Activated CD4-positive, alpha-beta T cell treated with anti-CD3 and anti-CD28 coated beads for 4 hours (primary cell): Measurements from ENCODE around the gene PTPRD.
"Not testable (repeated sequence)": the region's sequence is repeated elsewhere in the genome, so short reads cannot be mapped to it uniquely, and the experiment has no call there.

Experiments
- DNase-seq, 2 donors: peaks; one replicate each; pipeline ENCODE4 v3.0.0-alpha.2; 2020

PTPRD gene

DNA sequence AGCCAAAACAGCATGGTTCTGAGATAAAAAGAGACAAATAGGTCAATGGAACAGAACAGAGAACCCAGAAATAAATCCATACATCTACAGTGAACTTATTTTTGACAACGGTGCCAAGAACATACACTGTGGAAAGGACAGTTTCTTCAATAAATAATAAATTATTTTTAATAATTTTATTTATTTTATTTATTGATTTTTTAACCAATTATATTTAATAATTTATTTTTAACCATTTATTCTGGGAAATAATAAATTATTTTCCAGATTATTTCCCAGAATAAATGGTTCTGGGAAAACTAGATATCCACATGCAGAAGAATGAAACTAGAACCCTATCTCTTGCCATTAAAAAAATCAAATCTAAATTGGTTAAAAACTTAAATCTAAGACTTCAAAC is 1669.4 kb downstream of the PTPRD start:
- no peak for DNase-seq

DNA sequence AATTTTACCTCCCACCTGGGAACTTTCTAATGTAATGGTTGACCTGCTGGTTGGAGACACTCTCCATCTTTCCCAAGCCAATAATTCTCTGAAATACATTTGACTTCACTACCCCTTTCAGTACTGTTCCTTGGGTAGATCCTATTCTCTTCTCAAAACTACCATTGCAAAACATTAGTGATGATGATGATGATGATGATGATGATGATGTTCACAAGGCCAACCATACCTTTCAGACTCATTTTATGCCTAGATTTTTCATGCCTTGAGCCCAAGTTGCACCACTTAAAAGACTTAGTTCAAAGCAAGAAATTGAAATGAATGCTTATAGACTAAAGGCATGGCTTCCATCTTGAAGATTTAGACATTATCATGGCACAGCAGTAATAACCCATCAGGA is 1672.2 kb downstream of the PTPRD start:
- DNase-seq: no peak

DNA sequence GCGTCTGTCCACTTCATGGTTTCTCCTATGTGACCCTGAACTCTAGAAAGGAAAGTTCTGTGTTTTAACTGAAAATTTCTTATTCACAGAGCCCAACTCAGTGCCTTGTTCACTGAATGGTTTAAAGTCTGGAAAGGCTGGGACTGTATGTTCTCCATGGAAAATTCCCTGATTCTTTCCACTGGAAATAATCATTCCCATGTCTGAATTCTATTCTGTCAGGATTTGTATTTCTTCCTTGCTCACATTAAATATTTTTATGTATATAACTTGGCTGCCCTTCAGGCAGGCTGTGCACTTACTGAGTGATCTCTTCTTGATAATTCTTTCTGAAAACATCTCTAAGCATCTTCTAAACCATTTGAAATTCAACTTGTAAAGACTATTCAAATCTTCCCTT is 1686.3 kb downstream of the PTPRD start:
- no peak for DNase-seq

GRCh38 chr9:8924562-8924961 is 1688.2 kb downstream of the PTPRD start:
- DNase-seq: no peak

GRCh38 chr9:8920478-8921183 is 1692.2 kb downstream of the PTPRD start:
- DNase-seq: not testable (repeated sequence)

- no peak for DNase-seq
Measured at GRCh38 chr9:8917956-8918739, 1694.7 kb downstream of the PTPRD start.

GRCh38 chr9:8916771-8917170 is 1696.0 kb downstream of the PTPRD start:
- no peak for DNase-seq

GRCh38 chr9:8907868-8908267 is 1704.9 kb downstream of the PTPRD start:
- DNase-seq: no peak

GRCh38 chr9:8905731-8906130 is 1707.1 kb downstream of the PTPRD start:
- no peak for DNase-seq

DNA sequence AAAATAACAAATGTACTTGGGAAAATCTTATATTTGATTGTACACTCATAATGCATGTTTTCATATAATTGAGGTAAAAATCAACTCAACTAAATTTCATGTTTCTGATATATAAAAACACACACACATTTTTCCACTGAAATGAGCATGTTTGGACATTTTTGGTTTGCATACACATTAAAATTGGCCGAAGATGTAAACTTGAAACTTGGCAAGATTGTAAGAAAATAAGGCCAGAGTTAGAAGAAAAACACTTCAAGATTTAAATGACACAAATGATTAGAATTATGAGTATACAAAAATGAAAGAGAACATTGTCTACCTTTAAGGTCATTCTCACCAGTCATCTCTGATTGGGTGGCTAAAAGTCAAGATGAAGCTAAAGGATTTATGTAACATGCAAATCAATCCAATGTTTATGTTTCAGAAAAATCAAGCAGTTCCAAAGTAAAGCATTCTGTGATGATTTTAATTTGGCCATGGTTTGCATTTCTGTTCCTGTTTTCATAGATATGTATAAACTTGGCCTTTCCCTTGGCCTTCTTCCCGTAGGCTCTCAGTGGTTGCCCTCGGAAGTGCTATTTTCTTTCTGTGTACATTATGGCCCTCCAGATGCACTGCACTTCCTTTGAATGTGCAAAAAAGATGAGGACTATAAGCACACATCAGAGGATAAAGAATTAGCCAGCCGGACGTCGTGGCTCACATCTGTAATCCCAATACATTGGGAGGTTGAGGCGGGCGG is 1707.9 kb downstream of the PTPRD start:
- DNase-seq: no peak

GRCh38 chr9:8903077-8903476 is 1709.7 kb downstream of the PTPRD start:
- DNase-seq: no peak

GRCh38 chr9:8901146-8901545 is 1711.7 kb downstream of the PTPRD start:
- DNase-seq: no peak

DNA sequence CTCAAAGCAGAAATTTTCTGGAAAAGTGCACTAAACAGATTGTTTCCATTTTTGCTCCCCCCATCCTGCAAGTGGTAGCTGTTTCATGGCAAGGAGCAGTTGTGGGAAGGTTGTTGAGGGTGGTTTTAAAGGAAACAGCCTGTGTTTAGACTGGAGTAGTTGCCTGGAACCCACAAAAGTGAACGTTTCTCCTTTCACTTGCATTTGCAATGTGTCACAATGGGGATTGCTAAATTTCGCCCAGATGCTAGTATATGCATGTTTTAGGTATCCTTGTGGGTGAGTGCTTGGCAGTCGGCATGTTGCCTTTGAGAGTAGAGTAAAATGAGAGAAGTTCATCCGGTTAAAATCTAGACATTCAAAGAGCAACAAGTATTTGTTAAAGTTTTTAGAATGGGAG is 1713.3 kb downstream of the PTPRD start:
- DNase-seq: no peak

DNA sequence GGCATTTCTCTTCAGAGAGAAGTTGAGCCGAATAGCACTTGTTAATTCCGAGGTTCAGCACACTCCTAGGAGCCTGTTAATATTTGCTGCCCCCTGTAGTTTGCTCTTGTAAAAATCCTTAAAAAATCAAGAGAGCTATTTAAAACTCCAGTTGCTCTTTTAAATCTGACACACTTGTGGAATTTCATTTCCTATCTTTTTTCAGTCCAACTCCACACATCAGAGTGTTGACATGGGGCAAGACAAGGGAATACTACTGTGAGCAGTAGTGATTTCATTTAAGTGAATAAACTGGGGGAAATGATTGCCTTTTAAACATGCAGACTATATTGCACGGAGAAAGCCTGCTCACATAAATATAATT is 1717.0 kb downstream of the PTPRD start:
- DNase-seq: no peak

- DNase-seq: no peak
Measured at GRCh38 chr9:8895106-8895860, 1717.5 kb downstream of the PTPRD start.

DNA sequence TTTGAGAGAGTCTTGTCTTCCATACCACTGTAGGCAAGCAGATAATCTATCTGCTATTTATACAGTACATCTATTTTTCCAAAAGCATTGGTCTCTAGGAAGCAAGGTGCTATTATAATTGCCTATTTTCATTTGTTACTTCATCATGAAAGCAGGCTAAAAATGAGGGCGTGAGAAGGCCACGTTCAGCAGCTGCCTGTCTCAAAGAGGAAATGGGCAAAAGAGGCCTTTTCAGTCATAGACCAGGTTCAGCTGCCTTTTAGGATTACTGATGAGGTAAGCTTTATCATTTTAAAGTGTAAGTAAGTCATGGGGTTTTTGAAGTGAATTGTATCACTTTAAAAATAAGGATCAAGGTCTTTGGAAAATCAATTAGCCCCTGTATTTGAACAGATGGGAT is 1722.1 kb downstream of the PTPRD start:
- DNase-seq: no peak

- no peak for DNase-seq
Measured at GRCh38 chr9:8889100-8889499, 1723.7 kb downstream of the PTPRD start.

DNA sequence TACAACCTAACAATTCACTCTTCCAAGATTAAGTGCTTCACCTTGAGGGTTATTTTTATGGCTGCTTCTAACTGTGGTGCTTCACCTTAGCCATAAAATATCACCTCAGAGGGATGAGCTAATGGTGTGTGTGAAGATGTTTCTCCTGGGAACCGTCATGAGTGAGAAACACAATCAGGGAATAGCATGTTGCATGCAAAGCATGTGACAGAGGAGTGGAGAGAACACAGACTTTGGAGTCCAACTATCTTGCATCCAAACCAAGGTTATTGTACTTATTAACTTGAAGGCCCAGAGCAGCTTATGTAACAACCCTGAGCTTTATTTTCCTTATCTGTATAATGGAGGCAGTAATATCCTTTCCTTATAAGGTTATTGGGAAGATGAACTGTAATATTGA is 1724.2 kb downstream of the PTPRD start:
- no peak for DNase-seq

DNA sequence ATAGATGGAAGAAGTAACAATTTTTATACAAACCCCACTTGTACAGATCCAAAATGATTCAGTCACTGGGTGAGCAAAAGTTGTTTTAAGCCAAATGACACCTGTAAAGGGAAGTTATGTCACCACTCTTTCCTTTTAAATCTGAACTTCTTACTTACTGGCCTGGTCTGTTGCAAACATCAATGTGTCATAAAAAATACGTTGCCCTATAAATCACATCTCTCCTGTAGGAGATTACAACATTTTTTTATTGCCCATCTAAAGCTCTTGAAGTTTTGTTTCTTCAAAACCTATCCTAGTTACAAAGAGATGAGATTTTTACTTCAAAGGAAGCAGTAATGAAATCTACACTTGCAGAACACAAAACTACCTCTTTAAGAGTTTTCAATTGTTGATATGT is 1725.4 kb downstream of the PTPRD start:
- no peak for DNase-seq

- no peak for DNase-seq
Measured at GRCh38 chr9:8883321-8883720, 1729.5 kb downstream of the PTPRD start.

DNA sequence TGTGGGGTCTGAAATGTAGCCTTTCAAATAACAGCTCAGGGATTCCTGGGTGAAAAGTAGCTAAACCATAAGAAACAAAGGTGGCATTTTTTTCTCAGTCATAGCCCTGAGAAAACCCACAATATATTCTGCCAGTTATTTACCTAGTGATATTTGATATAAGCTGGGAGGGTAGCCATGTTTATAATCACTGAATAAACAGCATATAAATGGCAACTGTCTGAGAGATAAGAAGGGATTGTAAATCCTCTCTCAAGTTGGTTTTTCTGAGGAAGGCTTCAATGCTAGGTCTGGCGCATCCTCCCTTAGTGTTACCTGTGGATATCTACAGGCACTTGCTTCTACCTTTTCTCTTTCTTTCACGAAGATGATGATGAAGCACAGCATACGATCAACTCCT is 1732.7 kb downstream of the PTPRD start:
- DNase-seq: no peak

GRCh38 chr9:8879284-8879683 is 1733.5 kb downstream of the PTPRD start:
- no peak for DNase-seq
